Measurements from ENCODE around the gene RGMA. TPM values are rescaled to one million over a fixed set of nuclear protein-coding genes. Genes with fewer than 3 reads are reported as not detected.

Gene RGMA
- total RNA-seq, 1 experiment from 2014 or later: 41.4 TPM

- H3K27me3 ChIP-seq (ENCODE audit: insufficient read depth, low read length): no peaks in the 10 kb centered on the region
- H3K14ac ChIP-seq (ENCODE audit: insufficient read depth, low read length): no peak overlapping the region
- H2BK12ac ChIP-seq (ENCODE audit: insufficient read length, low read depth, low read length): no peak overlapping the region
- H3K56ac ChIP-seq (ENCODE audit: insufficient read length, low read depth, low read length): no peak overlapping the region
- H2BK15ac ChIP-seq (ENCODE audit: low read depth, low read length): no peak overlapping the region
- no CpG with 5 or more reads among the region's 8 CpGs for WGBS (ENCODE audit: extremely low coverage, insufficient read length, low lambda C conversion rate)
- H3K9ac ChIP-seq (ENCODE audit: extremely low read depth, insufficient read length, low read length): no peak overlapping the region
- no peaks in the 10 kb centered on the region for H3K9me3 Mint-ChIP-seq
- H2BK120ac ChIP-seq (ENCODE audit: low read depth, low read length, poor library complexity, severe bottlenecking): no peak overlapping the region
- peaks cover 14 to 15% of the 10 kb centered on the region in 2 experiments for H3K4me1 Mint-ChIP-seq
- H2AK5ac ChIP-seq (ENCODE audit: insufficient read length, low read length): no peak overlapping the region
- no peaks in the 10 kb centered on the region for H3K79me1 ChIP-seq (ENCODE audit: insufficient read depth, low read depth, low read length, poor library complexity, severe bottlenecking)
- no peaks in the 10 kb centered on the region for H4K20me1 ChIP-seq (ENCODE audit: control insufficient read depth, insufficient read depth, insufficient read length)
- no peak overlapping the region for H4K8ac ChIP-seq (replicated peaks; ENCODE audit: insufficient read length, low read depth, low read length)
- no peaks in the 10 kb centered on the region for H3K9me3 ChIP-seq (ENCODE audit: control insufficient read depth, low read depth, low read length)
- no peaks in the 10 kb centered on the region for H3K4me1 ChIP-seq (ENCODE audit: insufficient read depth, low read length)
- no peak overlapping the region for H3K18ac ChIP-seq (ENCODE audit: insufficient read length, low read depth, low read length)
- H2BK20ac ChIP-seq (ENCODE audit: low read depth, low read length, poor library complexity, severe bottlenecking): no peak overlapping the region
- H3T11ph ChIP-seq (ENCODE audit: low read length): no peak overlapping the region
- peak overlapping the region in 1 of 3 experiments; percentile 45; a peak in 2 of 7 replicates for H3K27ac Mint-ChIP-seq
- H3K36me3 Mint-ChIP-seq (ENCODE audit: insufficient read depth in 1 of 3, low read depth in 3 of 3): peaks cover 49 to 75% (median 69%) of the 10 kb centered on the region in 3 experiments
- no peak overlapping the region for H2AFZ ChIP-seq (ENCODE audit: low read length)
- TF ChIP-seq CTCF (conservative IDR thresholded peaks at IDR 0.05): no peak
- no peak overlapping the region for H3K23ac ChIP-seq (ENCODE audit: insufficient read length, low read depth, low read length)
- no peak overlapping the region for H3K4me2 ChIP-seq (ENCODE audit: insufficient read depth, insufficient read length, low read length)
- no peak overlapping the region for H4K5ac ChIP-seq (ENCODE audit: insufficient read length, low read depth, low read length)
- DNase-seq: no peak
- no peak overlapping the region for H4K91ac ChIP-seq (ENCODE audit: insufficient read length, low read depth, low read length)
- H2BK5ac ChIP-seq (ENCODE audit: insufficient read length, low read length): no peak overlapping the region
- H3K4me3 Mint-ChIP-seq: no peak overlapping the region
- no peaks in the 10 kb centered on the region for H3K27me3 Mint-ChIP-seq (ENCODE audit: low read depth)
- no peak overlapping the region for H3K4ac ChIP-seq (ENCODE audit: low read depth, low read length)
- no peaks in the 10 kb centered on the region for H3K79me2 ChIP-seq (ENCODE audit: insufficient read depth, low read length)
- H3K27ac ChIP-seq (ENCODE audit: insufficient read length, low read depth, low read length): no peak overlapping the region
- H3K23me2 ChIP-seq (ENCODE audit: insufficient read length, low read depth, low read length, poor library complexity, severe bottlenecking): no peaks in the 10 kb centered on the region
Measured at GRCh38 chr15:93024716-93025624, 64.0 kb downstream of the RGMA start.

Data from H9 (cell line).